Neural cell (in vitro differentiated cells): Measurements from ENCODE around the gene NDUFV2. TPM values are rescaled to one million over a fixed set of nuclear protein-coding genes. Genes with fewer than 3 reads are reported as not detected.

Source experiments
- polyA plus RNA-seq: library from polyadenylated mRNA; depleted of rRNA; stranded (reverse); fragments of >200 nt; gene quantifications from 2 replicates; pipeline ENCODE4 v1.2.3, GENCODE V29; 2014

Gene NDUFV2
- polyA plus RNA-seq, 1 donor from 2014 or later, result 285 TPM

Other genes starting within 250 kb of the NDUFV2 start
- gene ANKRD12, start 34.1 kb downstream of the NDUFV2 start, polyA plus RNA-seq, result 25.1 and 32.3 TPM in 2 replicates
- gene TWSG1, start 232.1 kb downstream of the NDUFV2 start, polyA plus RNA-seq, result 11.5 and 14.0 TPM in 2 replicates